Mesendoderm (in vitro differentiated cells): ENCODE results near the gene ITGAD. TPM values are rescaled to one million over a fixed set of nuclear protein-coding genes. Genes with fewer than 3 reads are reported as not detected.

Experiments
- DNase-seq: peaks from one replicate; pipeline ENCODE4 v3.0.0; 2013
- H2AK5ac ChIP-seq: 2 replicates; pipeline ENCODE4 v1.6.1; 2013; ENCODE audit warnings: low read length, inconsistent platforms
- H2BK120ac ChIP-seq: 2 replicates; pipeline ENCODE4 v1.6.1; 2013; ENCODE audit warnings: low read depth, mild to moderate bottlenecking, low read length, moderate library complexity, mixed read lengths
- H2BK15ac ChIP-seq: replicated peaks from 2 replicates; pipeline ENCODE4 v1.6.1; 2013; ENCODE audit warnings: low read depth, mild to moderate bottlenecking, moderate library complexity
- H2BK5ac ChIP-seq: 2 replicates; pipeline ENCODE4 v1.6.1; 2013; ENCODE audit warnings: low read length, inconsistent platforms
- H3K18ac ChIP-seq: 2 replicates; pipeline ENCODE4 v1.6.1; 2013; ENCODE audit warnings: mild to moderate bottlenecking, low read length, mixed read lengths
- H3K23ac ChIP-seq: one replicate; pipeline ENCODE4 v1.6.1; 2013; ENCODE audit warnings: low read length
- H3K27ac ChIP-seq: 2 replicates; pipeline ENCODE4 v1.5.1; 2013; ENCODE audit warnings: low read depth, mild to moderate bottlenecking, inconsistent platforms, low read length, moderate library complexity
- H3K27me3 ChIP-seq: 2 replicates; pipeline ENCODE4 v1.6.1; 2013; ENCODE audit warnings: low read length, control low read depth, mild to moderate bottlenecking, inconsistent platforms; ENCODE audit not compliant: insufficient read depth, poor library complexity
- H3K36me3 ChIP-seq: 2 replicates; pipeline ENCODE4 v1.6.1; 2013; ENCODE audit warnings: low read length, inconsistent platforms; ENCODE audit not compliant: control insufficient read depth, insufficient read depth
- H3K4ac ChIP-seq: one replicate; pipeline ENCODE4 v1.6.1; 2013; ENCODE audit warnings: low read depth, mild to moderate bottlenecking, low read length, moderate library complexity
- H3K4me1 ChIP-seq: 2 replicates; pipeline ENCODE4 v1.6.1; 2013; ENCODE audit warnings: low read depth, low read length, inconsistent platforms; ENCODE audit not compliant: control insufficient read depth
- H3K4me2 ChIP-seq: 2 replicates; pipeline ENCODE4 v1.6.1; 2013; ENCODE audit warnings: low read length
- H3K4me3 ChIP-seq: 2 replicates; pipeline ENCODE4 v1.5.1; 2013; ENCODE audit warnings: mild to moderate bottlenecking, low read length
- H3K56ac ChIP-seq: one replicate; pipeline ENCODE4 v1.6.1; 2013; ENCODE audit warnings: low read length
- H3K79me1 ChIP-seq: 2 replicates; pipeline ENCODE4 v1.6.1; 2013; ENCODE audit warnings: low read length, inconsistent platforms
- H3K79me2 ChIP-seq: 2 replicates; pipeline ENCODE4 v1.6.1; 2013; ENCODE audit warnings: mild to moderate bottlenecking, low read length; ENCODE audit not compliant: control insufficient read depth, insufficient read depth
- H3K9ac ChIP-seq: 2 replicates; pipeline ENCODE4 v1.6.1; 2013; ENCODE audit warnings: low read length, inconsistent platforms
- H4K5ac ChIP-seq: one replicate; pipeline ENCODE4 v1.6.1; 2013; ENCODE audit warnings: low read length
- H4K8ac ChIP-seq: one replicate; pipeline ENCODE4 v1.6.1; 2013; ENCODE audit warnings: low read depth, mild to moderate bottlenecking, control low read depth, low read length, moderate library complexity
- WGBS: extraction: QIAGEN DNeasy Blood & Tissue Kit; methylation state at CpG from one replicate; pipeline ENCODE4 v1.1.7; 2013; ENCODE audit warnings: low lambda C conversion rate, missing lambda C conversion rate; ENCODE audit not compliant: insufficient coverage; ENCODE audit errors: extremely low coverage; 5-methylcytosine and 5-hydroxymethylcytosine counted together
- polyA plus RNA-seq, 2 experiments: library from polyadenylated mRNA; stranded (reverse); fragments of 200-250 nt; gene quantifications; one replicate each; pipeline ENCODE4 v1.2.3, GENCODE V29; 2013

Gene ITGAD
- polyA plus RNA-seq (2013, experiment 1 of 2): not detected
- not detected for polyA plus RNA-seq (2013, experiment 2 of 2)

DNA sequence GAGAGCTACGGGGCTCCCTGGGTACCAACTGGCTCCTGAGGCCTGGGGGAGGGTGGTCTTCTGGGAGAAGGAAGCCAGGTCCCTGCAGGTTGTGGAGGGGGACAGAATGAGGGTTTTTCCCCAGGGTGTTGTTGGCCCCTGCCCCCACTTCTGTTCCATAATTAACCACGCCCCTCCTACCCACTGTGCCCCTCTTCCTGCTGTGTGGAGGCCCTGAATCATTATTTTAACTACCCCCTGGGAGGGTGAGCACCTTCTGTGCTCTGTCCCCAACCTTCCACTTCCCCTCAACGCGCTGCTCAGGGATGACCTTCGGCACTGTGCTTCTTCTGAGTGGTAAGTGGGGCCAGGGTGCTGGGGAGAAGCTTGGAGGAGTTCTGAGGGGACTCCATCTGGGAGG, at the start of gene ITGAD:
Gene ITGAD, plus strand, starts transcription at position 280 of the 400 bp plus-strand sequence. Its CDS starts 26 bp downstream, at position 306.
- no peak within 1 kb of the TSS for H3K4ac ChIP-seq
- H2BK5ac ChIP-seq: no peak within 1 kb of the TSS
- H3K56ac ChIP-seq: no peak within 1 kb of the TSS
- H2BK15ac ChIP-seq: no peak within 1 kb of the TSS
- no peak within 1 kb of the TSS for H3K18ac ChIP-seq
- H3K4me3 ChIP-seq: no peak within 1 kb of the TSS
- no peak within 1 kb of the TSS for H4K8ac ChIP-seq
- H3K4me1 ChIP-seq: no peaks in the 10 kb centered on the region
- H3K9ac ChIP-seq: no peak within 1 kb of the TSS
- H2AK5ac ChIP-seq: no peak within 1 kb of the TSS
- no peak within 1 kb of the TSS for H4K5ac ChIP-seq
- WGBS: no CpG with 5 or more reads among the region's 5 CpGs
- H3K79me1 ChIP-seq: no peaks in the 10 kb centered on the region
- H3K79me2 ChIP-seq: no peaks in the 10 kb centered on the region
- H3K23ac ChIP-seq: no peak within 1 kb of the TSS
- H2BK120ac ChIP-seq: no peak within 1 kb of the TSS
- no peak within 1 kb of the TSS for H3K27ac ChIP-seq
- no peaks in the 10 kb centered on the region for H3K27me3 ChIP-seq
- H3K4me2 ChIP-seq: no peak within 1 kb of the TSS
- no peak for DNase-seq
- no peaks in the 10 kb centered on the region for H3K36me3 ChIP-seq

DNA sequence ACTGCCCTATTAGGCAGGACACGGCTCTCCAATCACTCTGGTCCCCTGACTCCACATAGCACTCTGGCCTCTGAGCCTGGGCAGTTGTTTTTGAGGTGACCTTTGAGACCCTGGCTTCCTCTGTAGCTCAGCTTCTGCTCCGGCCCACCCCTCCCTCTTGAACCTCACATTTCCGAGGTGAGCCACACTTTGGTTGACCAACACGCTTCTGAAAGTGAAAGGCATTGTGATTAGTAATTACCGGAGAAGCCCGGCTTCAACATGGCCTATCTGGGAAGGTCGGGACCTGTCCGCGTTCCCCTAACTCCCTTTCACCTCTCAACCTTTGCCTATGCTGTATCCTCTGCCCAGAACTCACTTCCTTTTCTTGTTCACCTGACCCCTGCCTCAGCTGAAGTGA, 48.4 kb upstream of the ITGAD start:
- DNase-seq: no peak
- H3K9ac ChIP-seq: no peak overlapping the region
- no peak overlapping the region for H2BK120ac ChIP-seq
- H3K27ac ChIP-seq: no peak overlapping the region
- no peaks in the 10 kb centered on the region for H3K4me1 ChIP-seq
- no peak overlapping the region for H2BK15ac ChIP-seq
- H3K79me1 ChIP-seq: no peaks in the 10 kb centered on the region
- no peak overlapping the region for H3K4me3 ChIP-seq
- H2AK5ac ChIP-seq: no peak overlapping the region
- no peak overlapping the region for H3K23ac ChIP-seq
- WGBS: no CpG with 5 or more reads among the region's 9 CpGs
- no peaks in the 10 kb centered on the region for H3K79me2 ChIP-seq
- no peaks in the 10 kb centered on the region for H3K36me3 ChIP-seq
- no peak overlapping the region for H4K8ac ChIP-seq
- H3K4ac ChIP-seq: no peak overlapping the region
- no peak overlapping the region for H4K5ac ChIP-seq
- no peak overlapping the region for H3K4me2 ChIP-seq
- no peaks in the 10 kb centered on the region for H3K27me3 ChIP-seq
- no peak overlapping the region for H3K56ac ChIP-seq
- H2BK5ac ChIP-seq: no peak overlapping the region
- no peak overlapping the region for H3K18ac ChIP-seq

DNA sequence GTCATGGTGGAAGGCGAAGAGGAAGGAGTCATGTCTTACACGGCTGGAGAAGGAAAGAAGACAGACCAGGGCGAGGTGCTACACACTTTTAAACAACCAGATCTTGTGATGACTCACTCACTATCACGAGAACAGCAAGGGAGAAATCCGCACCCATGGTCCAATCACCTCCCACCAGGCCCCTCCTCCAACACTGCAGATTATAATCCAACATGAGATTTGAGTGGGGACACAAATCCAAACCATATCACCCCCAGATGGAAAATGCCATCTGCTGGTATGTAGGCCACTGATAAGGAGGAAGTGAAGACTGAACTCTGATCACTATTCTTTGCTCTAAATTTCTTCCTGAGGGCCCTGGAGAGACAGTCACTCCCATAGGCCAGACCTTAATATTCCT, 45.7 kb upstream of the ITGAD start:
- no peak overlapping the region for H3K23ac ChIP-seq
- no peak for DNase-seq
- no peak overlapping the region for H3K27ac ChIP-seq
- no peak overlapping the region for H2BK5ac ChIP-seq
- H3K36me3 ChIP-seq: no peaks in the 10 kb centered on the region
- H3K4me2 ChIP-seq: no peak overlapping the region
- no peak overlapping the region for H2BK120ac ChIP-seq
- H4K5ac ChIP-seq: no peak overlapping the region
- H3K4ac ChIP-seq: no peak overlapping the region
- H3K79me1 ChIP-seq: no peaks in the 10 kb centered on the region
- WGBS: no CpG with 5 or more reads among the region's 5 CpGs
- H2BK15ac ChIP-seq: no peak overlapping the region
- no peak overlapping the region for H2AK5ac ChIP-seq
- no peaks in the 10 kb centered on the region for H3K27me3 ChIP-seq
- H4K8ac ChIP-seq: no peak overlapping the region
- no peak overlapping the region for H3K4me3 ChIP-seq
- no peaks in the 10 kb centered on the region for H3K4me1 ChIP-seq
- no peak overlapping the region for H3K9ac ChIP-seq
- H3K56ac ChIP-seq: no peak overlapping the region
- H3K18ac ChIP-seq: no peak overlapping the region
- no peaks in the 10 kb centered on the region for H3K79me2 ChIP-seq

DNA sequence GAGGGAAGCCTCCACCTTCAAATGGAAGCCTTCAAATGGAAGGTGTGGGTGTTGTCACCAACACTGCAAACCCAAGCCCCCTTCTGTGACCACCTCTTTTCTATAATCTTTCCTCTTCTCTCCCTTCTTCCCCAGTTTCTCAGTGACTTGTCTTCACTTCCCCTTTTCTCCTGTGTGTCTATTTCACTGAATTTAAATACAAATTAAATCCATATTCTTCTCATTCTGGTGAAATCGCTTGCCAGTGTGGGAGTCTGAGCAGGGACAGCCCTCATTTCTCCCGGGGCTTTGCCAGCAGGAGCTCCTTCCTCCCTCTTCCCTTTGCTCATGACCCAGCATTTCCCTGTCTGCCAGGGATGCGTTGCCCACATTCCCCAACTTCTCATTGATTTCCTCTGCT, 44.6 kb upstream of the ITGAD start:
- H3K36me3 ChIP-seq: no peaks in the 10 kb centered on the region
- no peak overlapping the region for H4K5ac ChIP-seq
- no peak overlapping the region for H2BK15ac ChIP-seq
- no peak overlapping the region for H3K27ac ChIP-seq
- no peak for DNase-seq
- no peak overlapping the region for H2BK120ac ChIP-seq
- H3K4me3 ChIP-seq: no peak overlapping the region
- no peak overlapping the region for H3K9ac ChIP-seq
- H3K4me1 ChIP-seq: no peaks in the 10 kb centered on the region
- H2BK5ac ChIP-seq: no peak overlapping the region
- no peak overlapping the region for H3K23ac ChIP-seq
- no peak overlapping the region for H3K4ac ChIP-seq
- H3K79me1 ChIP-seq: no peaks in the 10 kb centered on the region
- no peak overlapping the region for H2AK5ac ChIP-seq
- H3K18ac ChIP-seq: no peak overlapping the region
- H4K8ac ChIP-seq: no peak overlapping the region
- WGBS: no CpG with 5 or more reads among the region's 3 CpGs
- no peak overlapping the region for H3K4me2 ChIP-seq
- no peaks in the 10 kb centered on the region for H3K27me3 ChIP-seq
- no peaks in the 10 kb centered on the region for H3K79me2 ChIP-seq
- H3K56ac ChIP-seq: no peak overlapping the region

DNA sequence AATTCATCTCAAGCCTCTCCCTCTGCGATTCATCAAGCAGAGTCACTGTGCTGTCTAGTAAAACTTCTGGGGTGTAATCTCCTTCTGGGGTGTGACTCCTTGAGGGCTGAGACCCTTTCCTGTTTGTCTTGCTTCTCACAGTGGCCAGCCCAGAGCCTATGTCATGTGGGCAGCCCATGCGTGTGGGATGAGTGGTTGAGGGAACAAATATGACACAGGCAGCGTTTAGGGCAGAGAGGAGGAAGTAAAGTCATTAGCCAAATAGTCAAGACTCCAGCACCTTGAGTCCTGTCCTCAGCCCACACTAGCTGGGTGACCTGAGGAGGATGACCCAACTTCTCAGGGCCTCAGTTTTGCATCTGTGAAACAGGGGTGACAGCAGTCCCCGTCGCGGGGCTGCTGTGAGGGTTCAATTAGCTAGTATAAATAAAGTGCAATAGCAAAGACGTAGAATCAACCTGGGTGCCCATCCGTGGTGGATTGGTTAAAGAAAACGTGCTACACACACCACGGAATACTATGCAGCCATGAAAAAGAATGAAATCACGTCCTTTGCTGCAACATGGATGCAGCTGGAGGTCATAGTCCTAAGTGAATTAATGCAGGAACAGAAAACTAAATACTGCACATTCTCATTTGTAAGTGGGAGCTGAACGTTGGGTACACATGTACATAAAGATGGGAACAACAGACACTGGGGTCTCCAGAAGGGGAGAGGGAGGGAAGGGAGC, 42.7 kb upstream of the ITGAD start:
- Histone ChIP-seq H3K18ac (no peak overlapping the region), H3K4me1 (no peaks in the 10 kb centered on the region), H4K8ac (no peak overlapping the region), H3K23ac (no peak overlapping the region), H4K5ac (no peak overlapping the region), H3K9ac (no peak overlapping the region), H3K4me2 (no peak overlapping the region), H2AK5ac (no peak overlapping the region), H3K79me1 (no peaks in the 10 kb centered on the region), H3K27me3 (no peaks in the 10 kb centered on the region), H3K79me2 (no peaks in the 10 kb centered on the region), H2BK15ac (no peak overlapping the region), H3K4me3 (no peak overlapping the region), H3K27ac (no peak overlapping the region), H3K36me3 (no peaks in the 10 kb centered on the region), H3K4ac (no peak overlapping the region), H2BK5ac (no peak overlapping the region), H3K56ac (no peak overlapping the region), H2BK120ac (no peak overlapping the region)
- no CpG with 5 or more reads among the region's 12 CpGs for WGBS
- no peak for DNase-seq
